Measurements from ENCODE around the gene KLHL1. TPM values are rescaled to one million over a fixed set of nuclear protein-coding genes. Genes with fewer than 3 reads are reported as not detected.

KLHL1 gene
- total RNA-seq, 1 donor from 2014 or later: not detected

GRCh38 chr13:69676286-69676685 lies 432.0 kb downstream of the KLHL1 start:
- no peak for DNase-seq (ENCODE audit: extremely low spot score in 2 of 2)
- TF ChIP-seq POLR2AphosphoS5 (IDR thresholded peaks at IDR 0.05; ENCODE audit: insufficient read depth in 1 of 2, low read depth in 1 of 2): no peak
- no peak for TF ChIP-seq POLR2A (IDR thresholded peaks at IDR 0.05)
- no peak for TF ChIP-seq CTCF (IDR thresholded peaks at IDR 0.05)
- intact Hi-C loops (cut with DNase I): no loop called here
- Histone ChIP-seq H3K4me3 (no peak overlapping the region), H3K9me3 (no peaks in the 10 kb centered on the region), H3K36me3 (no peaks in the 10 kb centered on the region), H3K4me1 (no peaks in the 10 kb centered on the region), H3K27me3 (no peaks in the 10 kb centered on the region), H3K27ac (no peak overlapping the region)

- intact Hi-C loops (cut with DNase I): no loop called here
- no peak overlapping the region for H3K4me3 ChIP-seq
These were observed 448.1 kb downstream of the KLHL1 start for GRCh38 chr13:69660155-69660554.

GRCh38 chr13:69657676-69658075 lies 450.6 kb downstream of the KLHL1 start:
- no peak for DNase-seq (ENCODE audit: extremely low spot score in 2 of 2)
- no peaks in the 10 kb centered on the region for H3K27me3 ChIP-seq
- H3K9me3 ChIP-seq: peaks cover 5% of the 10 kb centered on the region
- no peak overlapping the region for H3K4me3 ChIP-seq
- H3K36me3 ChIP-seq: no peaks in the 10 kb centered on the region
- no peaks in the 10 kb centered on the region for H3K4me1 ChIP-seq
- H3K27ac ChIP-seq: no peak overlapping the region
- intact Hi-C loops (cut with DNase I): no loop called here
- TF ChIP-seq POLR2AphosphoS5 (IDR thresholded peaks at IDR 0.05; ENCODE audit: insufficient read depth in 1 of 2, low read depth in 1 of 2) (no peak), POLR2A (IDR thresholded peaks at IDR 0.05) (no peak), CTCF (IDR thresholded peaks at IDR 0.05) (no peak)

More at GRCh38 chr13:69660155-69660554, 448.1 kb downstream of the KLHL1 start:
- H3K27me3 ChIP-seq: no peaks in the 10 kb centered on the region
- no peaks in the 10 kb centered on the region for H3K36me3 ChIP-seq
- TF ChIP-seq CTCF (IDR thresholded peaks at IDR 0.05) (no peak), POLR2AphosphoS5 (IDR thresholded peaks at IDR 0.05; ENCODE audit: insufficient read depth in 1 of 2, low read depth in 1 of 2) (no peak), POLR2A (IDR thresholded peaks at IDR 0.05) (no peak)
- no peak overlapping the region for H3K27ac ChIP-seq
- no peak for DNase-seq (ENCODE audit: extremely low spot score in 2 of 2)
- peaks cover 5% of the 10 kb centered on the region for H3K9me3 ChIP-seq
- no peaks in the 10 kb centered on the region for H3K4me1 ChIP-seq

GRCh38 chr13:69654392-69654791 lies 453.9 kb downstream of the KLHL1 start:
- TF ChIP-seq CTCF (IDR thresholded peaks at IDR 0.05): no peak
- TF ChIP-seq POLR2AphosphoS5 (IDR thresholded peaks at IDR 0.05; ENCODE audit: insufficient read depth in 1 of 2, low read depth in 1 of 2): no peak
- no peak for TF ChIP-seq POLR2A (IDR thresholded peaks at IDR 0.05)
- Histone ChIP-seq H3K4me1 (no peaks in the 10 kb centered on the region), H3K36me3 (no peaks in the 10 kb centered on the region), H3K27ac (no peak overlapping the region), H3K4me3 (no peak overlapping the region), H3K9me3 (no peaks in the 10 kb centered on the region), H3K27me3 (no peaks in the 10 kb centered on the region)
- intact Hi-C loops (cut with DNase I): no loop called here
- no peak for DNase-seq (ENCODE audit: extremely low spot score in 2 of 2)

Small RNAs within 50 kb of the gene (small RNA-seq; reads per million reads assigned to genes)
- not detected for gene RNY3P10

Other genes starting within 250 kb of the KLHL1 start
- gene ATXN8OS, start 626 bp downstream of the KLHL1 start, total RNA-seq: not detected

All from vagina (tissue), 2 donors.